ENCODE data around the gene VSIR. TPM values are rescaled to one million over a fixed set of nuclear protein-coding genes. Genes with fewer than 3 reads are reported as not detected.

Gene VSIR
- total and polyA plus RNA-seq, 9 of the 15 experiments (the other 6 are each of a cell fraction or from before 2014, with no cell fraction given): 0.14 to 20.5 (median 9.3) TPM

DNA sequence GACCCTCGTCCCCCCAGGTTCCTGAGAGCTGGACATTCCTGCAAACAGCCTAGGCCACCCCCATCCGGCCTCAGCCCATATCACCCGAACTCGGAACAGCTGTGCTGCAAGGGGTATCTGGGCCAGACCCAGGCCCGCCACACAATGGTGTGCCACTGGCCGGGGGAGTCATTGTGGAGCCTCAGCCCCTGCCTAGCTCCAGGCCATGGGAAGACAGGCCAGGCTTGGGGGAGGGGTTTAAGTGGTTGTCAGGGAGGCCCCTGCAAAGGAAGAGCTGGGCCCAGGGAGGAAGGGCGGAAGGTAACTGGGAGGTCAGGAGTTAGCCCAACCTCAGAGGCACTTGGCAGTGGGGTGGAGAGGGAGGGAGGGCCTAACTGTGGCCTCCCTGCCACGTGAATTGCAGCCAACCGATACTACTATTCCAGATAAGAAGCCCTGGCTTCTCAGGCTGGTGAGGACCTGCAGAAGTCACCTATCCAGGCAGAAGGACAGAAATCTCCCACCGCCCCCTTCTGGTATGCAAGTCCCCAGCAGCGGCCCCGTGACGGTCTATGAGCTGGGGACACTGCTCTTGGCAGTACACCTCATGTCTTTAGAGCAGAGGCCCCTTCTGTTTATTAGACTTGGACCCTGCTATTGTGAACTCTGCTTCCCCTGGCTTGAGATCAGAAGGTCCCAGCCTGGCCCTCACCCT, 26.8 kb downstream of the VSIR start (continued):
- TF ChIP-seq, protein P1, sequence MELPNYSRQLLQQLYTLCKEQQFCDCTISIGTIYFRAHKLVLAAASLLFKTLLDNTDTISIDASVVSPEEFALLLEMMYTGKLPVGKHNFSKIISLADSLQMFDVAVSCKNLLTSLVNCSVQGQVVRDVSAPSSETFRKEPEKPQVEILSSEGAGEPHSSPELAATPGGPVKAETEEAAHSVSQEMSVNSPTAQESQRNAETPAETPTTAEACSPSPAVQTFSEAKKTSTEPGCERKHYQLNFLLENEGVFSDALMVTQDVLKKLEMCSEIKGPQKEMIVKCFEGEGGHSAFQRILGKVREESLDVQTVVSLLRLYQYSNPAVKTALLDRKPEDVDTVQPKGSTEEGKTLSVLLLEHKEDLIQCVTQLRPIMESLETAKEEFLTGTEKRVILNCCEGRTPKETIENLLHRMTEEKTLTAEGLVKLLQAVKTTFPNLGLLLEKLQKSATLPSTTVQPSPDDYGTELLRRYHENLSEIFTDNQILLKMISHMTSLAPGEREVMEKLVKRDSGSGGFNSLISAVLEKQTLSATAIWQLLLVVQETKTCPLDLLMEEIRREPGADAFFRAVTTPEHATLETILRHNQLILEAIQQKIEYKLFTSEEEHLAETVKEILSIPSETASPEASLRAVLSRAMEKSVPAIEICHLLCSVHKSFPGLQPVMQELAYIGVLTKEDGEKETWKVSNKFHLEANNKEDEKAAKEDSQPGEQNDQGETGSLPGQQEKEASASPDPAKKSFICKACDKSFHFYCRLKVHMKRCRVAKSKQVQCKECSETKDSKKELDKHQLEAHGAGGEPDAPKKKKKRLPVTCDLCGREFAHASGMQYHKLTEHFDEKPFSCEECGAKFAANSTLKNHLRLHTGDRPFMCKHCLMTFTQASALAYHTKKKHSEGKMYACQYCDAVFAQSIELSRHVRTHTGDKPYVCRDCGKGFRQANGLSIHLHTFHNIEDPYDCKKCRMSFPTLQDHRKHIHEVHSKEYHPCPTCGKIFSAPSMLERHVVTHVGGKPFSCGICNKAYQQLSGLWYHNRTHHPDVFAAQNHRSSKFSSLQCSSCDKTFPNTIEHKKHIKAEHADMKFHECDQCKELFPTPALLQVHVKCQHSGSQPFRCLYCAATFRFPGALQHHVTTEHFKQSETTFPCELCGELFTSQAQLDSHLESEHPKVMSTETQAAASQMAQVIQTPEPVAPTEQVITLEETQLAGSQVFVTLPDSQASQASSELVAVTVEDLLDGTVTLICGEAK (IDR thresholded peaks at IDR 0.05): peak; percentile 48
- TF ChIP-seq, protein P1 (CRISPR knock-in tag; IDR thresholded peaks at IDR 0.05): no peak
- TF ChIP-seq RAD51 (IDR thresholded peaks at IDR 0.05; ENCODE audit: borderline replicate concordance, low read depth): peak; percentile 65; the same call in 1 of the 2 replicates
- peak; percentile 75 for TF ChIP-seq KLF16 (IDR thresholded peaks at IDR 0.05)
- TF ChIP-seq, protein P2, sequence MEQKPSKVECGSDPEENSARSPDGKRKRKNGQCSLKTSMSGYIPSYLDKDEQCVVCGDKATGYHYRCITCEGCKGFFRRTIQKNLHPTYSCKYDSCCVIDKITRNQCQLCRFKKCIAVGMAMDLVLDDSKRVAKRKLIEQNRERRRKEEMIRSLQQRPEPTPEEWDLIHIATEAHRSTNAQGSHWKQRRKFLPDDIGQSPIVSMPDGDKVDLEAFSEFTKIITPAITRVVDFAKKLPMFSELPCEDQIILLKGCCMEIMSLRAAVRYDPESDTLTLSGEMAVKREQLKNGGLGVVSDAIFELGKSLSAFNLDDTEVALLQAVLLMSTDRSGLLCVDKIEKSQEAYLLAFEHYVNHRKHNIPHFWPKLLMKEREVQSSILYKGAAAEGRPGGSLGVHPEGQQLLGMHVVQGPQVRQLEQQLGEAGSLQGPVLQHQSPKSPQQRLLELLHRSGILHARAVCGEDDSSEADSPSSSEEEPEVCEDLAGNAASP (IDR thresholded peaks at IDR 0.05): no peak
- TF ChIP-seq MEF2D (tag; conservative IDR thresholded peaks at IDR 0.05; ENCODE audit: low read depth): 0 out of 2 replicates have a peak, but pooled peaks have one; percentile 34
- peak; percentile 91 for TF ChIP-seq LEF1 (IDR thresholded peaks at IDR 0.05)
- no peak for TF ChIP-seq CHD1 (IDR thresholded peaks at IDR 0.05; ENCODE audit: low read length)
- peak; percentile 79 to 90 for TF ChIP-seq MAZ (CRISPR knock-in tag; conservative IDR thresholded peaks at IDR 0.05 in 1 of 2, IDR thresholded peaks at IDR 0.05 in 1 of 2)
- 0 out of 2 replicates have a peak, but pooled peaks have one; percentile 31 for TF ChIP-seq MTA2 (IDR thresholded peaks at IDR 0.05; ENCODE audit: low read depth)
- no peak for TF ChIP-seq POLR2B (IDR thresholded peaks at IDR 0.05; ENCODE audit: low read depth, partially characterized antibody)
- TF ChIP-seq ZNF274 (IDR thresholded peaks at IDR 0.05; ENCODE audit: borderline replicate concordance, low read depth, low read length): no peak
- TF ChIP-seq, protein P3, sequence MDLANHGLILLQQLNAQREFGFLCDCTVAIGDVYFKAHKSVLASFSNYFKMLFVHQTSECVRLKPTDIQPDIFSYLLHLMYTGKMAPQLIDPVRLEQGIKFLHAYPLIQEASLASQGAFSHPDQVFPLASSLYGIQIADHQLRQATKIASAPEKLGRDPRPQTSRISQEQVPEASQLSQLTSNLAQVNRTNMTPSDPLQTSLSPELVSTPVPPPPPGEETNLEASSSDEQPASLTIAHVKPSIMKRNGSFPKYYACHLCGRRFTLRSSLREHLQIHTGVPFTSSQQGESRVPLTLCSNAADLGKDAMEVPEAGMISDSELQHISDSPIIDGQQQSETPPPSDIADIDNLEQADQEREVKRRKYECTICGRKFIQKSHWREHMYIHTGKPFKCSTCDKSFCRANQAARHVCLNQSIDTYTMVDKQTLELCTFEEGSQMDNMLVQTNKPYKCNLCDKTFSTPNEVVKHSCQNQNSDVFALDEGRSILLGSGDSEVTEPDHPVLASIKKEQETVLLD (IDR thresholded peaks at IDR 0.05): peak; percentile 74
- TF ChIP-seq, protein P4, sequence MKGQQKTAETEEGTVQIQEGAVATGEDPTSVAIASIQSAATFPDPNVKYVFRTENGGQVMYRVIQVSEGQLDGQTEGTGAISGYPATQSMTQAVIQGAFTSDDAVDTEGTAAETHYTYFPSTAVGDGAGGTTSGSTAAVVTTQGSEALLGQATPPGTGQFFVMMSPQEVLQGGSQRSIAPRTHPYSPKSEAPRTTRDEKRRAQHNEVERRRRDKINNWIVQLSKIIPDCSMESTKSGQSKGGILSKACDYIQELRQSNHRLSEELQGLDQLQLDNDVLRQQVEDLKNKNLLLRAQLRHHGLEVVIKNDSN (CRISPR knock-in tag; IDR thresholded peaks at IDR 0.05): peak; percentile 55; the same call in 1 of the 2 replicates
